IMR-90 (cell line): Measurements from ENCODE around the gene TCF4. TPM values are rescaled to one million over a fixed set of nuclear protein-coding genes. Genes with fewer than 3 reads are reported as not detected.

Experiments used
- ATAC-seq: fragments of 200-7000 bp; cut with Tn5 transposase; 2 replicates; pipeline ENCODE4 v1.9.1; 2020; ENCODE audit warnings: low read depth, mild to moderate bottlenecking, moderate library complexity
- BruUV-seq: library from RNA; stranded (reverse); fragments of 400-500 nt; replicated peaks from 2 replicates; lab custom pipeline; 2021; lab: Mats Ljungman, UMichigan
- CTCF ChIA-PET: fragments of 300-600 bp; formaldehyde crosslinking; extraction: SDS; loops from one replicate; lab custom pipeline; 2021; ENCODE audit warnings: antibody characterized with exemption; lab: Yijun Ruan, JAX
- POLR2A ChIA-PET: fragments of 300-600 bp; sonication (Branson Sonifier 250); formaldehyde crosslinking; loops from one replicate; lab custom pipeline; 2022; ENCODE audit warnings: antibody characterized with exemption; ENCODE audit not compliant: unreplicated experiment; lab: Charles Lee
- DNase-seq: peaks from one replicate; pipeline ENCODE4 v3.0.0; 2013
- H2AFZ ChIP-seq: replicated peaks from 2 replicates; pipeline ENCODE3; 2013; ENCODE audit warnings: low read length, mild to moderate bottlenecking; ENCODE audit not compliant: poor library complexity
- H2AK5ac ChIP-seq: 2 replicates; pipeline ENCODE4 v1.6.1; 2013; ENCODE audit warnings: low read depth, low read length, inconsistent platforms
- H2AK9ac ChIP-seq: replicated peaks from 2 replicates; pipeline ENCODE3; 2013; ENCODE audit warnings: mild to moderate bottlenecking, low read depth, low read length, moderate library complexity; ENCODE audit not compliant: poor library complexity
- H2BK120ac ChIP-seq: 2 replicates; pipeline ENCODE4 v1.6.1; 2013; ENCODE audit warnings: low read depth, low read length, inconsistent platforms
- H2BK15ac ChIP-seq: 3 replicates; pipeline ENCODE4 v1.6.1; 2013; ENCODE audit warnings: low read depth, low read length, inconsistent platforms
- H2BK20ac ChIP-seq: 2 replicates; pipeline ENCODE4 v1.6.1; 2013; ENCODE audit warnings: low read depth, mild to moderate bottlenecking, inconsistent platforms, low read length, moderate library complexity
- H2BK5ac ChIP-seq: 2 replicates; pipeline ENCODE4 v1.6.1; 2013; ENCODE audit warnings: mild to moderate bottlenecking, low read depth, low read length, inconsistent platforms; ENCODE audit not compliant: poor library complexity, severe bottlenecking
- H3K14ac ChIP-seq: replicated peaks from 2 replicates; pipeline ENCODE4 v1.6.1; 2013; ENCODE audit warnings: low read depth, low read length, inconsistent platforms
- H3K18ac ChIP-seq: 2 replicates; pipeline ENCODE4 v1.6.1; 2013; ENCODE audit warnings: low read depth, low read length, control low read depth
- H3K23ac ChIP-seq: 2 replicates; pipeline ENCODE4 v1.6.1; 2013; ENCODE audit warnings: low read depth, low read length, inconsistent platforms
- H3K27ac ChIP-seq: 2 replicates; pipeline ENCODE4 v1.5.1; 2013; ENCODE audit warnings: mild to moderate bottlenecking, control low read depth, low read length; ENCODE audit not compliant: insufficient read depth
- H3K27me3 ChIP-seq: 2 replicates; pipeline ENCODE4 v1.6.1; 2013; ENCODE audit warnings: low read length; ENCODE audit not compliant: control insufficient read depth, insufficient read depth
- H3K36me3 ChIP-seq: 2 replicates; pipeline ENCODE4 v1.6.1; 2013; ENCODE audit warnings: low read length, mixed read lengths; ENCODE audit not compliant: control insufficient read depth, insufficient read depth
- H3K4ac ChIP-seq: 2 replicates; pipeline ENCODE4 v1.6.1; 2013; ENCODE audit warnings: low read depth, low read length, inconsistent platforms
- H3K4me1 ChIP-seq: 2 replicates; pipeline ENCODE4 v1.6.1; 2013; ENCODE audit warnings: low read length, mixed read lengths; ENCODE audit not compliant: control insufficient read depth, insufficient read depth
- H3K4me2 ChIP-seq: 2 replicates; pipeline ENCODE4 v1.6.1; 2013; ENCODE audit warnings: low read depth, mild to moderate bottlenecking, control low read depth, low read length, moderate library complexity
- H3K4me3 ChIP-seq: 2 replicates; pipeline ENCODE4 v1.5.1; 2013; ENCODE audit warnings: low read depth, mild to moderate bottlenecking, control low read depth, low read length, moderate library complexity; ENCODE audit not compliant: insufficient read depth
- H3K56ac ChIP-seq: 2 replicates; pipeline ENCODE4 v1.6.1; 2013; ENCODE audit warnings: low read length, inconsistent platforms; ENCODE audit not compliant: insufficient read depth; ENCODE audit errors: extremely low read depth
- H3K79me1 ChIP-seq, 2 experiments: 2 replicates each; pipeline ENCODE4 v1.6.1; 2013; ENCODE audit warnings: low read length in 2 of 2, inconsistent platforms in 1 of 2, low read depth in 1 of 2
- H3K9ac ChIP-seq: 2 replicates; pipeline ENCODE4 v1.6.1; 2013; ENCODE audit warnings: low read depth, low read length, control low read depth
- H3K9me1 ChIP-seq: 2 replicates; pipeline ENCODE4 v1.6.1; 2013; ENCODE audit warnings: low read length, inconsistent platforms; ENCODE audit not compliant: insufficient read depth
- H3K9me3 ChIP-seq: 2 replicates; pipeline ENCODE4 v1.6.1; 2013; ENCODE audit warnings: low read length; ENCODE audit not compliant: control insufficient read depth, insufficient read depth
- H4K20me1 ChIP-seq: 2 replicates; pipeline ENCODE4 v1.6.1; 2013; ENCODE audit warnings: low read length, inconsistent platforms; ENCODE audit not compliant: insufficient read depth
- H4K5ac ChIP-seq: 2 replicates; pipeline ENCODE4 v1.6.1; 2013; ENCODE audit warnings: mild to moderate bottlenecking, low read depth, low read length, control low read depth
- H4K8ac ChIP-seq, 2 experiments: 2 replicates each; pipeline ENCODE4 v1.6.1; 2013; ENCODE audit warnings: low read depth in 2 of 2, low read length in 2 of 2, control low read depth in 1 of 2, inconsistent platforms in 1 of 2
- H4K91ac ChIP-seq: 2 replicates; pipeline ENCODE4 v1.6.1; 2013; ENCODE audit warnings: low read depth, low read length, inconsistent platforms; ENCODE audit not compliant: insufficient read depth
- BHLHE40 ChIP-seq: fragments of 150-350 bp; IDR thresholded peaks from 2 replicates; pipeline ENCODE4 v1.6.1; 2016; ENCODE audit warnings: mild to moderate bottlenecking, low read depth, low read length
- CEBPB ChIP-seq: IDR thresholded peaks from 2 replicates; pipeline ENCODE4 v1.6.1; 2012; ENCODE audit warnings: low read depth, low read length, improper control_type of control experiment
- CHD1 ChIP-seq: IDR thresholded peaks from 2 replicates; pipeline ENCODE4 v1.6.1; 2012; ENCODE audit warnings: low read depth, low read length, improper control_type of control experiment
- FOS ChIP-seq: fragments of 150-350 bp; IDR thresholded peaks from 2 replicates; pipeline ENCODE4 v1.6.1; 2016; ENCODE audit warnings: low read depth, low read length
- MAFK ChIP-seq: IDR thresholded peaks from 2 replicates; pipeline ENCODE4 v1.6.1; 2012; ENCODE audit warnings: low read depth, low read length, improper control_type of control experiment
- MAZ ChIP-seq: IDR thresholded peaks from 2 replicates; pipeline ENCODE4 v1.6.1; 2012; ENCODE audit warnings: low read depth, mild to moderate bottlenecking, low read length, improper control_type of control experiment, moderate library complexity, borderline replicate concordance
- NFE2L2 ChIP-seq: fragments of 150-350 bp; IDR thresholded peaks from 2 replicates; pipeline ENCODE4 v1.6.1; 2016; ENCODE audit warnings: low read depth, mild to moderate bottlenecking, low read length
- RAD21 ChIP-seq: IDR thresholded peaks from 2 replicates; pipeline ENCODE4 v1.6.1; 2012; ENCODE audit warnings: low read length, improper control_type of control experiment
- RCOR1 ChIP-seq: IDR thresholded peaks from 2 replicates; pipeline ENCODE4 v1.6.1; 2012; ENCODE audit warnings: mild to moderate bottlenecking, low read length, improper control_type of control experiment; ENCODE audit not compliant: insufficient replicate concordance
- WGBS, 2 experiments: methylation state at CpG; one replicate each; pipeline versions ENCODE4 v1.1.5 to v1.1.7; 2013; ENCODE audit warnings: missing lambda C conversion rate in 2 of 2; ENCODE audit not compliant: insufficient read length in 1 of 2; ENCODE audit errors: extremely low coverage in 2 of 2; 5-methylcytosine and 5-hydroxymethylcytosine counted together
- dilution Hi-C: fragments of 300-500 bp; cut with HindIII; formaldehyde crosslinking; loops from one replicate; pipeline ENCODE4 v1.14.3; 2018; ENCODE audit warnings: low sequenced_read_pairs; ENCODE audit not compliant: unreplicated experiment
- in situ Hi-C: fragments of 300-500 bp; cut with MboI; formaldehyde crosslinking; loops from 3 replicates; pipeline ENCODE4 v1.14.3; 2019; ENCODE audit warnings: low sequenced_read_pairs, inconsistent platforms, mixed read lengths
- intact Hi-C: fragments of 100-400 bp; cut with micrococcal nuclease; formaldehyde crosslinking; loops from 2 replicates; pipeline ENCODE4 v1.10.0; 2022
- polyA plus RNA-seq, 3 experiments: library from polyadenylated mRNA; depleted of rRNA; stranded (reverse); fragments of >200 nt; gene quantifications; 2 replicates each; pipeline ENCODE4 v1.2.3, GENCODE V29; 2012; ENCODE audit warnings: low replicate concordance in 1 of 3
- total RNA-seq: library from RNA; depleted of rRNA; stranded (reverse); fragments of >200 nt; gene quantifications from 2 replicates; pipeline ENCODE4 v1.2.3, GENCODE V29; 2012
- TF ChIP-seq, protein P1 (sequence below): fragments of 150-350 bp; IDR thresholded peaks from 2 replicates; pipeline ENCODE4 v1.6.1; 2017; ENCODE audit warnings: mild to moderate bottlenecking, antibody characterized with exemption, low read length, low read depth
- TF ChIP-seq, protein P2 (sequence below): fragments of 150-350 bp; IDR thresholded peaks from 2 replicates; pipeline ENCODE4 v1.6.1; 2016; ENCODE audit warnings: low read depth, mild to moderate bottlenecking, low read length, moderate library complexity, borderline replicate concordance

The TCF4 gene
- total and polyA plus RNA-seq, 2 of the 4 experiments (the other 2 are of a cell fraction), result 30.0 to 87.1 TPM

DNA sequence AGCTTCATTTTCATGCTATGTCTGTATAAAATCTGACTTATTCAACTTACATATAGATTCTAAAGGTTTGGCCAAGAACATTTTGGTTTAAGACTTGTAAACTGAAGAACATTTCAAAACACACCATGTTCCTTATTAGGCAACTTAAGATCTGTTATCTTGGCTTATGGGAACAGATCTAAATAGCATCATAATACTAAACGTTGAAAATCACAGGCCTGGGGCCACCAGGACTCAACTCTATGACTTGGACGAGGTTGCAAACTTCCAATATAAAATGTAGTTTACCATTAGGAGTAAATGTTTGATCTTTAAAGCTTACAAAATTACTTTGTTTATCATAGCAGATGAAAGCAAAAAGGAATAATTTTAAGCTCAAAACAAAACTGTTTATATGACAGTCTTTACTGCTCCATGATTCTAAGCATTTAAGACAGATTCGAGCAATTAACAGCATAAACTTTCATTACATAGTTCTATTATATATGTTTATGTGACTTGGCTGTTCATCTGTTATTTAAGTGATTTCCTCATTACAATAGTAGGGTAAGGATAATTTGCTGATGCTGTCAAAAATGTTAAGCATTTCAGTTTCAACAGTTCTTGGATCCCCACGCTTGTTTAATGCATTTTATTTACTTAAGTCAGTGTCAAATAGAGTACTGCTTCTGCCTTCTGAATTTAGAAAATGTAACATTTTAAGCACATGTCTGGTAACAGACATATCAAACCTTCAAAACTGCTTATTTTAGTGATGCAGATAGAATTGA is 8.3 kb downstream of the TCF4 start (continued):
- TF ChIP-seq, protein P1, sequence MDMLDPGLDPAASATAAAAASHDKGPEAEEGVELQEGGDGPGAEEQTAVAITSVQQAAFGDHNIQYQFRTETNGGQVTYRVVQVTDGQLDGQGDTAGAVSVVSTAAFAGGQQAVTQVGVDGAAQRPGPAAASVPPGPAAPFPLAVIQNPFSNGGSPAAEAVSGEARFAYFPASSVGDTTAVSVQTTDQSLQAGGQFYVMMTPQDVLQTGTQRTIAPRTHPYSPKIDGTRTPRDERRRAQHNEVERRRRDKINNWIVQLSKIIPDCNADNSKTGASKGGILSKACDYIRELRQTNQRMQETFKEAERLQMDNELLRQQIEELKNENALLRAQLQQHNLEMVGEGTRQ, result no peak

DNA sequence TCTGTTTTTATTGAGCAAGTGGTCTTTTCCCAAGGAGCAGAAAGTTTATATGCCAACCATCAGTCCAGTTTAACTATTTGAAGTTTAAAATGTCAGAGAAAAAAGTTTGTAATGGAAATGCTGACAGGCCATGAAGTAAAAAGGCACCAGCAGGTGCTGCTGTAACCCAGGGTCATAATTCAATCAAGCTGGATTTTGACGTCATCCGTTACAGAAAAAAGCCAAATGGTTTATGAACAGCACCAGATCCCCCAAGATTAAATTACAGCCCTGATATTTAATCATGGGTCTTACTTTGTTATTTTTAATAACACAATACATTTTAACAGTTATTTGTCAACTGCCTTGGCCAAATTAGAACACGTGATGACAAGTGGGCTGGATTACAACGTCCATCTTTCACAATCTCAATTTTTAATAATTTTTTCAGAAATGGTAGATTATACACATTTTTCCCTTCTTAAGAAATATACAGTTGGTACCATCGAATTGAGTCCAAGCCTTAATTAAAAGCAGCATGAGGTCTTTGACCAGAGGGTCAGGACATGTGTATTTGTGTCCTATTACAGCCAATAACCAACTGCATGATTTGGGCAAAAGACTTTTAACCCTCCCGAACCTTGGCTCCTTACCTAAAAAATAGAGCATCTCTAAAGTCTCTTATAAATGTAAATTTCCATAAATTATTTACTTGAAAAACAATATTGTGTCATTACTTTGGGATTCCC is 10.0 kb downstream of the TCF4 start:
- H3K4ac ChIP-seq, result no peak overlapping the region
- no CpG with 5 or more reads among the region's 6 CpGs for WGBS, 2 experiments
- no peaks in the 10 kb centered on the region for H3K9me3 ChIP-seq
- H3K56ac ChIP-seq, result no peak overlapping the region
- 0 out of 2 replicates have a peak, but pooled peaks cover 3% of the 10 kb centered on the region for H3K9me1 ChIP-seq
- CTCF ChIA-PET, result interaction anchor here (0.6 kb wide), 1 partner anchor 101 kb away, joined by 4 read pairs; no protein-coding TSS in a partner anchor
- H2BK120ac ChIP-seq, result no peak overlapping the region
- no peak overlapping the region for H4K5ac ChIP-seq
- intact Hi-C loops (no loop called here), in situ Hi-C loops (no loop called here), dilution Hi-C loops (no loop called here)
- no peak overlapping the region for H3K18ac ChIP-seq
- TF ChIP-seq MAFK, result no peak
- TF ChIP-seq CEBPB, result no peak
- TF ChIP-seq RCOR1, result no peak
- no peak for TF ChIP-seq NFE2L2
- TF ChIP-seq BHLHE40, result no peak
- TF ChIP-seq, protein P2, sequence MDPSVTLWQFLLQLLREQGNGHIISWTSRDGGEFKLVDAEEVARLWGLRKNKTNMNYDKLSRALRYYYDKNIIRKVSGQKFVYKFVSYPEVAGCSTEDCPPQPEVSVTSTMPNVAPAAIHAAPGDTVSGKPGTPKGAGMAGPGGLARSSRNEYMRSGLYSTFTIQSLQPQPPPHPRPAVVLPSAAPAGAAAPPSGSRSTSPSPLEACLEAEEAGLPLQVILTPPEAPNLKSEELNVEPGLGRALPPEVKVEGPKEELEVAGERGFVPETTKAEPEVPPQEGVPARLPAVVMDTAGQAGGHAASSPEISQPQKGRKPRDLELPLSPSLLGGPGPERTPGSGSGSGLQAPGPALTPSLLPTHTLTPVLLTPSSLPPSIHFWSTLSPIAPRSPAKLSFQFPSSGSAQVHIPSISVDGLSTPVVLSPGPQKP, result no peak
- no peak for TF ChIP-seq MAZ
- no peak for TF ChIP-seq RAD21
- TF ChIP-seq FOS, result no peak
- TF ChIP-seq CHD1, result no peak
- H2BK20ac ChIP-seq, result no peak overlapping the region
- no peak overlapping the region for H2AK9ac ChIP-seq
- peaks cover 7% of the 10 kb centered on the region for H3K36me3 ChIP-seq
- peaks cover 6% of the 10 kb centered on the region; the same call in 1 of the 2 replicates for H3K4me1 ChIP-seq
- ATAC-seq, result no peak
- H2BK5ac ChIP-seq, result no peak overlapping the region
- BruUV-seq, result no TSS peak
- no peak overlapping the region for H3K4me2 ChIP-seq
- H3K23ac ChIP-seq, result no peak overlapping the region
- no peak overlapping the region for H4K91ac ChIP-seq
- H3K14ac ChIP-seq, result no peak overlapping the region
- H3K79me1 ChIP-seq, result peaks cover 33 to 65% of the 10 kb centered on the region in 2 experiments
- no peak overlapping the region for H2AK5ac ChIP-seq
- no peak for DNase-seq
- peaks cover 4% of the 10 kb centered on the region; the same call in 1 of the 2 replicates for H4K20me1 ChIP-seq
- no peak overlapping the region for H4K8ac ChIP-seq
- no peak overlapping the region for H2AFZ ChIP-seq
- no peak overlapping the region for H2BK15ac ChIP-seq
- H3K27me3 ChIP-seq, result no peaks in the 10 kb centered on the region
- H3K9ac ChIP-seq, result no peak overlapping the region
- no peak overlapping the region for H3K27ac ChIP-seq
- POLR2A ChIA-PET, result no interaction called here
- no peak overlapping the region for H3K4me3 ChIP-seq
